HEK293 (cell line): Measurements from ENCODE around the gene ZNF672.

Experiments
- CTCF ChIA-PET: fragments of 350-600 bp; formaldehyde crosslinking; extraction: SDS; loops from one replicate; lab custom pipeline; 2021; ENCODE audit warnings: antibody characterized with exemption; lab: Yijun Ruan, JAX
- POLR2A ChIA-PET: fragments of 300-600 bp; formaldehyde crosslinking; extraction: SDS; loops from one replicate; lab custom pipeline; 2020; ENCODE audit warnings: antibody characterized with exemption, inconsistent platforms; lab: Yijun Ruan, JAX
- H3K27ac ChIP-seq: fragments of 200-500 bp; sonication (Bioruptor generic); 2 replicates; pipeline ENCODE4 v1.5.1; 2014; ENCODE audit warnings: low read depth, low read length, control low read depth, inconsistent platforms; ENCODE audit errors: extremely low read depth
- H3K36me3 ChIP-seq, 2 experiments: fragments of 200-500 bp in 1 of 2; sonication (Bioruptor generic) in 1 of 2; 1 replicate in 1 of 2; 2 replicates in 1 of 2; pipeline ENCODE4 v1.5.1; 2014 to 2017; ENCODE audit warnings: inconsistent platforms in 2 of 2, low read length in 2 of 2; ENCODE audit not compliant: control insufficient read depth in 2 of 2, insufficient read depth in 1 of 2
- H3K4me1 ChIP-seq: fragments of 200-500 bp; sonication (Bioruptor generic); 2 replicates; pipeline ENCODE4 v1.5.1; 2014; ENCODE audit warnings: mild to moderate bottlenecking, low read length, inconsistent platforms; ENCODE audit not compliant: control insufficient read depth, insufficient read depth
- H3K4me3 ChIP-seq: 2 replicates; pipeline ENCODE4 v1.5.1; 2011; ENCODE audit warnings: low read depth, mild to moderate bottlenecking, control low read depth, low read length, moderate library complexity
- H3K9me3 ChIP-seq: fragments of 200-500 bp; sonication (Bioruptor generic); 2 replicates; pipeline ENCODE4 v1.5.1; 2014; ENCODE audit warnings: low read depth, low read length, inconsistent platforms; ENCODE audit not compliant: control insufficient read depth, insufficient read depth
- SCRT1 ChIP-seq: fragments of 450-650 bp; formaldehyde crosslinking; IDR thresholded peaks from 2 replicates; pipeline ENCODE4 v1.5.1; 2016; ENCODE audit warnings: missing biosample characterization, missing genetic modification characterization, borderline replicate concordance
- YY1 ChIP-seq: fragments of 450-650 bp; formaldehyde crosslinking; IDR thresholded peaks from 2 replicates; pipeline ENCODE4 v1.5.1; 2018; ENCODE audit warnings: missing biosample characterization, missing genetic modification characterization
- ZFP41 ChIP-seq: fragments of 450-650 bp; formaldehyde crosslinking; IDR thresholded peaks from 2 replicates; pipeline ENCODE4 v1.5.1; 2016; ENCODE audit warnings: missing biosample characterization, missing genetic modification characterization, borderline replicate concordance
- ZNF114 ChIP-seq: fragments of 450-650 bp; formaldehyde crosslinking; IDR thresholded peaks from 2 replicates; pipeline ENCODE4 v1.5.0; 2017; ENCODE audit warnings: missing biosample characterization, missing genetic modification characterization
- ZNF23 ChIP-seq: fragments of 450-650 bp; formaldehyde crosslinking; IDR thresholded peaks from 2 replicates; pipeline ENCODE4 v1.5.1; 2016; ENCODE audit warnings: missing biosample characterization, missing genetic modification characterization, borderline replicate concordance
- ZNF274 ChIP-seq, 2 experiments: fragments of 200-500 bp in 1 of 2; fragments of 450-650 bp in 1 of 2; sonication (Bioruptor generic) in 1 of 2; formaldehyde crosslinking in 1 of 2; IDR thresholded peaks; 2 replicates each; pipeline versions ENCODE4 v1.5.1 to v1.6.1; 2014 to 2016; ENCODE audit warnings: borderline replicate concordance in 1 of 2, inconsistent platforms in 1 of 2, low read length in 1 of 2, missing biosample characterization in 1 of 2, missing genetic modification characterization in 1 of 2
- ZNF416 ChIP-seq: fragments of 450-650 bp; formaldehyde crosslinking; IDR thresholded peaks from 2 replicates; pipeline ENCODE4 v1.5.1; 2016; ENCODE audit warnings: missing biosample characterization, missing genetic modification characterization
- ZNF561 ChIP-seq: fragments of 450-650 bp; IDR thresholded peaks from 2 replicates; pipeline ENCODE4 v1.5.1; 2018; ENCODE audit warnings: missing biosample characterization, missing genetic modification characterization, borderline replicate concordance
- ZNF623 ChIP-seq: fragments of 450-650 bp; formaldehyde crosslinking; IDR thresholded peaks from 2 replicates; pipeline ENCODE4 v1.5.1; 2016; ENCODE audit warnings: missing biosample characterization, missing genetic modification characterization
- ZNF624 ChIP-seq: fragments of 450-650 bp; formaldehyde crosslinking; IDR thresholded peaks from 2 replicates; pipeline ENCODE4 v1.5.1; 2017; ENCODE audit warnings: missing biosample characterization, missing genetic modification characterization
- ZNF629 ChIP-seq: fragments of 450-650 bp; formaldehyde crosslinking; IDR thresholded peaks from 2 replicates; pipeline ENCODE4 v1.5.1; 2017; ENCODE audit warnings: missing biosample characterization, missing genetic modification characterization
- ZNF654 ChIP-seq: fragments of 450-650 bp; formaldehyde crosslinking; IDR thresholded peaks from 2 replicates; pipeline ENCODE4 v1.5.1; 2016; ENCODE audit warnings: low read depth, missing biosample characterization, missing genetic modification characterization
- ZNF785 ChIP-seq: fragments of 450-650 bp; formaldehyde crosslinking; IDR thresholded peaks from 2 replicates; pipeline ENCODE4 v1.5.1; 2016; ENCODE audit warnings: missing biosample characterization, missing genetic modification characterization
- ZNF792 ChIP-seq: fragments of 450-650 bp; formaldehyde crosslinking; IDR thresholded peaks from 2 replicates; pipeline ENCODE4 v1.5.1; 2016; ENCODE audit warnings: missing biosample characterization, missing genetic modification characterization
- ZXDB ChIP-seq: fragments of 450-650 bp; formaldehyde crosslinking; IDR thresholded peaks from 2 replicates; pipeline ENCODE4 v1.5.1; 2016; ENCODE audit warnings: missing biosample characterization, missing genetic modification characterization
- TF ChIP-seq, protein P1 (sequence below): fragments of 450-650 bp; formaldehyde crosslinking; IDR thresholded peaks from 2 replicates; pipeline ENCODE4 v1.5.1; 2017; ENCODE audit warnings: missing biosample characterization, missing genetic modification characterization
- TF ChIP-seq, protein P2 (sequence below): fragments of 450-650 bp; formaldehyde crosslinking; IDR thresholded peaks from 2 replicates; pipeline ENCODE4 v1.5.0; 2017; ENCODE audit warnings: missing biosample characterization, missing genetic modification characterization, borderline replicate concordance
- TF ChIP-seq, protein P3 (sequence below): fragments of 450-650 bp; formaldehyde crosslinking; IDR thresholded peaks from 2 replicates; pipeline ENCODE4 v1.5.1; 2016; ENCODE audit warnings: missing biosample characterization, missing genetic modification characterization
- TF ChIP-seq, protein P4 (sequence below): fragments of 450-650 bp; formaldehyde crosslinking; IDR thresholded peaks from 2 replicates; pipeline ENCODE4 v1.5.1; 2017; ENCODE audit warnings: missing biosample characterization, missing genetic modification characterization
- TF ChIP-seq, protein P5 (sequence below): fragments of 450-650 bp; formaldehyde crosslinking; IDR thresholded peaks from 2 replicates; pipeline ENCODE4; 2016; ENCODE audit warnings: missing biosample characterization, missing genetic modification characterization

ZNF672 gene

DNA sequence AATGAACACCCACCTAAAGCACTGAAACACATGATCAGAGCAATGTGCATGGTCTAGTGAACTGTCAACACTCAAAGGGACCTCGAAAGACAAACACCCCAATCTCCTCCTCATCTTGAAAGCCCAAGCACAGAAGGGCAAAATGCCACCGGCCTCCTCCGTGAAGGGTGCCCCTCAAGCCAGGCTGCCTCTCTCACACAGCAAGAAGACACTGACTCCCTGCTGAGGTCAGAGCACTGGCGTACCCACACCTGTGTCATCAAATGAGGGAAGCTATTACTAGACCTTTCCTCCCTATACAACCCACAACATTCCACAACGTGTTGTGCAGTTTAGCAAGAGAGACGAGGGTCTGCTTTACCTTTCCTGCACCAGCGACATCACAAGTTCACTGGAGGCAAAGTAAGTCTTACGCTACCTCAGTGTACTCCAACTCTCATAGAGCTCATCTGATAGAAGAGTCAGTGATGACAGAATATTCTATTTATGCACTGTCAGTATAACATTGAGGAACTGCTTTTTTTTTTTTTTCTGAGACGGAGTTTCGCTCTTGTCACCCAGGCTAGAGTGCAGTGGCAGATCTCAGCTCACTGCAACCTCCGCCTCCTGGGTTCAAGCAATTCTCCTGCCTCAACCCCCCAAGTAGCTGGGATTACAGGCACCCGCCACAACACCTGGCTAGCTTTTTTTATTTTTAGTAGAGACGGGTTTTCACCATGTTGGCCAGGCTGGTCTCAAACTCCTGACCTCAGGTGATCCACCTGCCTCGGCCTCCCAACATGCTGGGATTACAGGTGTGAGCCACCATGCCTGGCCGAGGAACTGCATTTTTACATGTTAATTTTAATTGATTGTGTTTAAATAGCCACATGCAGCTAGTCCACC is 15.6 kb upstream of the ZNF672 start:
- CTCF ChIA-PET: interaction anchor here (0.7 kb wide), 1 partner anchor 20 kb away, joined by 3 read pairs; no protein-coding TSS in a partner anchor

DNA sequence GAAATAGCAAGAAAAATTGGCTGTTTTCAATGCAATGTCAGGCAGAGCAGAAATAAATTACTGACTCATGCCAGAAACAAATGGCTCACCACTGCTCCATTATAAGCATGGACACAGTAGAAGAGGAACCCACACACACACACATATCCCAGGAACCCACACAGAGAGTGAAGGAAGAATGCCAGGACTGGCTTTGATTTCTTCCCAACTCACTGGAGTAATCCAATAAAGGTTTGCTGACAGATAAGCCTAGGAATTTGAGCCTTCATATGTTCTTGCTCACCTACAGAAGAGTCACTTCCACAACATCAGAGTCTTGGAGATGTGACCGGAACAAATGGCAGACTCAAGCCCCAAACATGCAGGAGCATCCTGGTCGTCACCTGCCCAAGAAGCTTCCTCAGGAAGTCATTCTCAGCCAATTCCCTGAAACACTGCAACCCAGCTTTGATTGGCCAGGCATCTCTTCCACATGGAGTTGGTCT is 14.5 kb upstream of the ZNF672 start:
- no peak overlapping the region for H3K27ac ChIP-seq

More for the DNA sequence above, 15.6 kb upstream of the ZNF672 start:
- Histone ChIP-seq H3K9me3 (no peaks in the 10 kb centered on the region), H3K27ac (no peak overlapping the region), H3K4me1 (no peaks in the 10 kb centered on the region), H3K4me3 (no peak overlapping the region), H3K36me3 (peaks cover 0 to 48% of the 10 kb centered on the region in 2 experiments; a peak in 1 of 3 replicates)
- TF ChIP-seq ZNF274 (IDR thresholded peaks at IDR 0.05; ENCODE audit: low read length): no peak
- TF ChIP-seq ZNF274 (tag by site-specific recombination; IDR thresholded peaks at IDR 0.05; ENCODE audit: borderline replicate concordance): no peak
- no peak for TF ChIP-seq ZFP41 (tag by site-specific recombination)
- TF ChIP-seq ZNF624 (tag by site-specific recombination): no peak
- TF ChIP-seq, protein P1, sequence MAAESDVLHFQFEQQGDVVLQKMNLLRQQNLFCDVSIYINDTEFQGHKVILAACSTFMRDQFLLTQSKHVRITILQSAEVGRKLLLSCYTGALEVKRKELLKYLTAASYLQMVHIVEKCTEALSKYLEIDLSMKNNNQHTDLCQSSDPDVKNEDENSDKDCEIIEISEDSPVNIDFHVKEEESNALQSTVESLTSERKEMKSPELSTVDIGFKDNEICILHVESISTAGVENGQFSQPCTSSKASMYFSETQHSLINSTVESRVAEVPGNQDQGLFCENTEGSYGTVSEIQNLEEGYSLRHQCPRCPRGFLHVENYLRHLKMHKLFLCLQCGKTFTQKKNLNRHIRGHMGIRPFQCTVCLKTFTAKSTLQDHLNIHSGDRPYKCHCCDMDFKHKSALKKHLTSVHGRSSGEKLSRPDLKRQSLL (tag by site-specific recombination): no peak
- no peak for TF ChIP-seq ZNF114 (tag by site-specific recombination)
- TF ChIP-seq ZNF623: no peak
- TF ChIP-seq, protein P2, sequence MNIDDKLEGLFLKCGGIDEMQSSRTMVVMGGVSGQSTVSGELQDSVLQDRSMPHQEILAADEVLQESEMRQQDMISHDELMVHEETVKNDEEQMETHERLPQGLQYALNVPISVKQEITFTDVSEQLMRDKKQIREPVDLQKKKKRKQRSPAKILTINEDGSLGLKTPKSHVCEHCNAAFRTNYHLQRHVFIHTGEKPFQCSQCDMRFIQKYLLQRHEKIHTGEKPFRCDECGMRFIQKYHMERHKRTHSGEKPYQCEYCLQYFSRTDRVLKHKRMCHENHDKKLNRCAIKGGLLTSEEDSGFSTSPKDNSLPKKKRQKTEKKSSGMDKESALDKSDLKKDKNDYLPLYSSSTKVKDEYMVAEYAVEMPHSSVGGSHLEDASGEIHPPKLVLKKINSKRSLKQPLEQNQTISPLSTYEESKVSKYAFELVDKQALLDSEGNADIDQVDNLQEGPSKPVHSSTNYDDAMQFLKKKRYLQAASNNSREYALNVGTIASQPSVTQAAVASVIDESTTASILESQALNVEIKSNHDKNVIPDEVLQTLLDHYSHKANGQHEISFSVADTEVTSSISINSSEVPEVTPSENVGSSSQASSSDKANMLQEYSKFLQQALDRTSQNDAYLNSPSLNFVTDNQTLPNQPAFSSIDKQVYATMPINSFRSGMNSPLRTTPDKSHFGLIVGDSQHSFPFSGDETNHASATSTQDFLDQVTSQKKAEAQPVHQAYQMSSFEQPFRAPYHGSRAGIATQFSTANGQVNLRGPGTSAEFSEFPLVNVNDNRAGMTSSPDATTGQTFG (tag by site-specific recombination): no peak
- POLR2A ChIA-PET: no interaction called here

DNA sequence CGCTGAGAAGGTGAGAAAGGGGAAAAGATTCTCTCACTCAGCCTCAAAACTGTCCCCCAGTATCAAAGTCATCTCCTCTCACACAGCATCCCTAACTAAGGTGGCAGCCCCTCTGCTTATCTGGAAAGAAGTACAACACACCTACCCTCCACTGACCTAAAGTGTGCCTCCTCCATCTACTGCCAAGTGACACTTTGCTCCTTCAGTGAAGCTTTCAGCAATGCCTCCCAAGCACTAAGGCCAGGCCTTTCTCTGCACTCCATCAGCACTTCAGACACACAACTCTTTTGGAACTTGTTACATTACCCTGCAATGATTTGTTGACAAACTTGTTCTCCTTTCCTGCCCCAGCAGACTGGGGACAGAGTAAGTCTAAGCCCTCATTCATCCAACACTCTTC is 13.7 kb upstream of the ZNF672 start:
- Histone ChIP-seq H3K27ac (no peak overlapping the region), H3K9me3 (no peaks in the 10 kb centered on the region), H3K4me1 (no peaks in the 10 kb centered on the region), H3K4me3 (no peak overlapping the region), H3K36me3 (peaks cover 0 to 42% of the 10 kb centered on the region in 2 experiments; a peak in 1 of 3 replicates)
- ChIA-PET CTCF (no interaction called here), POLR2A (interaction anchor here (3.0 kb wide), 1 partner anchor 14 kb away, joined by 19 read pairs; the partner anchor contains the start of gene ZNF672)
- no peak for TF ChIP-seq ZNF561 (tag by site-specific recombination)
- TF ChIP-seq, protein P3, sequence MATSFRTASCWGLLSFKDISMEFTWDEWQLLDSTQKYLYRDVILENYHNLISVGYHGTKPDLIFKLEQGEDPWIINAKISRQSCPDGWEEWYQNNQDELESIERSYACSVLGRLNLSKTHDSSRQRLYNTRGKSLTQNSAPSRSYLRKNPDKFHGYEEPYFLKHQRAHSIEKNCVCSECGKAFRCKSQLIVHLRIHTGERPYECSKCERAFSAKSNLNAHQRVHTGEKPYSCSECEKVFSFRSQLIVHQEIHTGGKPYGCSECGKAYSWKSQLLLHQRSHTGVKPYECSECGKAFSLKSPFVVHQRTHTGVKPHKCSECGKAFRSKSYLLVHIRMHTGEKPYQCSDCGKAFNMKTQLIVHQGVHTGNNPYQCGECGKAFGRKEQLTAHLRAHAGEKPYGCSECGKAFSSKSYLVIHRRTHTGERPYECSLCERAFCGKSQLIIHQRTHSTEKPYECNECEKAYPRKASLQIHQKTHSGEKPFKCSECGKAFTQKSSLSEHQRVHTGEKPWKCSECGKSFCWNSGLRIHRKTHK (tag by site-specific recombination): no peak
- no peak for TF ChIP-seq ZXDB (tag by site-specific recombination)
- TF ChIP-seq ZNF654 (tag by site-specific recombination): no peak
- TF ChIP-seq, protein P4, sequence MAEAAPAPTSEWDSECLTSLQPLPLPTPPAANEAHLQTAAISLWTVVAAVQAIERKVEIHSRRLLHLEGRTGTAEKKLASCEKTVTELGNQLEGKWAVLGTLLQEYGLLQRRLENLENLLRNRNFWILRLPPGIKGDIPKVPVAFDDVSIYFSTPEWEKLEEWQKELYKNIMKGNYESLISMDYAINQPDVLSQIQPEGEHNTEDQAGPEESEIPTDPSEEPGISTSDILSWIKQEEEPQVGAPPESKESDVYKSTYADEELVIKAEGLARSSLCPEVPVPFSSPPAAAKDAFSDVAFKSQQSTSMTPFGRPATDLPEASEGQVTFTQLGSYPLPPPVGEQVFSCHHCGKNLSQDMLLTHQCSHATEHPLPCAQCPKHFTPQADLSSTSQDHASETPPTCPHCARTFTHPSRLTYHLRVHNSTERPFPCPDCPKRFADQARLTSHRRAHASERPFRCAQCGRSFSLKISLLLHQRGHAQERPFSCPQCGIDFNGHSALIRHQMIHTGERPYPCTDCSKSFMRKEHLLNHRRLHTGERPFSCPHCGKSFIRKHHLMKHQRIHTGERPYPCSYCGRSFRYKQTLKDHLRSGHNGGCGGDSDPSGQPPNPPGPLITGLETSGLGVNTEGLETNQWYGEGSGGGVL (tag by site-specific recombination): no peak
- TF ChIP-seq ZNF23 (tag by site-specific recombination): no peak
- TF ChIP-seq, protein P5, sequence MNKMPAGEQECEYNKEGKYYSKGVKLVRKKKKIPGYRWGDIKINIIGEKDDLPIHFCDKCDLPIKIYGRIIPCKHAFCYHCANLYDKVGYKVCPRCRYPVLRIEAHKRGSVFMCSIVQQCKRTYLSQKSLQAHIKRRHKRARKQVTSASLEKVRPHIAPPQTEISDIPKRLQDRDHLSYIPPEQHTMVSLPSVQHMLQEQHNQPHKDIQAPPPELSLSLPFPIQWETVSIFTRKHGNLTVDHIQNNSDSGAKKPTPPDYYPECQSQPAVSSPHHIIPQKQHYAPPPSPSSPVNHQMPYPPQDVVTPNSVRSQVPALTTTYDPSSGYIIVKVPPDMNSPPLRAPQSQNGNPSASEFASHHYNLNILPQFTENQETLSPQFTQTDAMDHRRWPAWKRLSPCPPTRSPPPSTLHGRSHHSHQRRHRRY (tag by site-specific recombination): no peak
- TF ChIP-seq ZNF792 (tag by site-specific recombination): no peak

More for the DNA sequence above, 14.5 kb upstream of the ZNF672 start:
- H3K36me3 ChIP-seq: peaks cover 0 to 48% of the 10 kb centered on the region in 2 experiments; a peak in 1 of 3 replicates
- TF ChIP-seq YY1 (no peak), SCRT1 (tag by site-specific recombination) (no peak), ZNF629 (tag by site-specific recombination) (no peak), ZNF416 (tag by site-specific recombination) (no peak), ZNF561 (tag by site-specific recombination) (no peak), ZNF785 (no peak)
- TF ChIP-seq, protein P1 (tag by site-specific recombination): no peak
- no peaks in the 10 kb centered on the region for H3K4me1 ChIP-seq
- ChIA-PET POLR2A (interaction anchor here (3.0 kb wide), 1 partner anchor 15 kb away, joined by 19 read pairs; the partner anchor contains the start of gene ZNF672), CTCF (no interaction called here)
- no peaks in the 10 kb centered on the region for H3K9me3 ChIP-seq
- H3K4me3 ChIP-seq: no peak overlapping the region
